SK-N-SH treated with all-trans-retinoic acid at 6 μM for 48 hours (cell line): ENCODE data around the gene PRPF19.

ENCODE experiments used
- ATAC-seq: fragments of 200-7000 bp; cut with Tn5 transposase; 3 replicates; pipeline ENCODE4 v1.9.1; 2020; ENCODE audit warnings: mild to moderate bottlenecking, moderate library complexity
- BACH2 ChIP-seq: fragments of 250-450 bp; sonication (Bioruptor Pico); IDR thresholded peaks from 2 replicates; pipeline ENCODE4 v1.9.0; 2021; ENCODE audit warnings: mild to moderate bottlenecking, borderline replicate concordance
- CREB5 ChIP-seq: fragments of 250-450 bp; sonication (Bioruptor Pico); IDR thresholded peaks from 2 replicates; pipeline ENCODE4 v1.5.1; 2020; ENCODE audit warnings: low read depth, mild to moderate bottlenecking, moderate library complexity
- CSDC2 ChIP-seq: fragments of 250-450 bp; sonication (Bioruptor Pico); IDR thresholded peaks from 2 replicates; pipeline ENCODE4 v1.5.0; 2020; ENCODE audit warnings: mild to moderate bottlenecking, moderate library complexity
- CSRNP3 ChIP-seq: fragments of 250-450 bp; sonication (Bioruptor Pico); IDR thresholded peaks from 2 replicates; pipeline ENCODE4 v1.5.1; 2021; ENCODE audit warnings: mild to moderate bottlenecking, moderate library complexity
- ISL1 ChIP-seq: fragments of 250-450 bp; sonication (Bioruptor Pico); IDR thresholded peaks from 2 replicates; pipeline ENCODE4 v2.1.2; 2022; ENCODE audit warnings: mild to moderate bottlenecking, moderate library complexity
- OSR1 ChIP-seq: fragments of 250-450 bp; sonication (Bioruptor Pico); IDR thresholded peaks from 2 replicates; pipeline ENCODE4 v1.8.0; 2022; ENCODE audit warnings: moderate library complexity, mild to moderate bottlenecking, inconsistent platforms
- PATZ1 ChIP-seq: fragments of 250-450 bp; sonication (Bioruptor Pico); IDR thresholded peaks from 2 replicates; pipeline ENCODE4 v1.8.0; 2020; ENCODE audit warnings: mild to moderate bottlenecking, moderate library complexity, borderline replicate concordance
- POU6F1 ChIP-seq: fragments of 250-450 bp; sonication (Bioruptor Pico); IDR thresholded peaks from 2 replicates; pipeline ENCODE4 v1.8.0; 2021; ENCODE audit warnings: low read depth, mild to moderate bottlenecking, moderate library complexity, borderline replicate concordance
- PPARA ChIP-seq: fragments of 250-450 bp; sonication (Bioruptor Pico); IDR thresholded peaks from 2 replicates; pipeline ENCODE4 v1.5.0; 2020; ENCODE audit warnings: mild to moderate bottlenecking, borderline replicate concordance
- RARB ChIP-seq: fragments of 250-450 bp; sonication (Bioruptor Pico); IDR thresholded peaks from 2 replicates; pipeline ENCODE4 v1.8.0; 2021; ENCODE audit warnings: mild to moderate bottlenecking, moderate library complexity
- SNAI2 ChIP-seq: fragments of 250-450 bp; sonication (Bioruptor Pico); IDR thresholded peaks from 2 replicates; pipeline ENCODE4 v1.5.0; 2020; ENCODE audit warnings: mild to moderate bottlenecking, moderate library complexity
- TCF4 ChIP-seq: fragments of 250-450 bp; sonication (Bioruptor Pico); IDR thresholded peaks from 2 replicates; pipeline ENCODE4 v1.8.0; 2021; ENCODE audit warnings: mild to moderate bottlenecking, moderate library complexity, borderline replicate concordance
- TSHZ2 ChIP-seq: fragments of 250-450 bp; sonication (Bioruptor Pico); IDR thresholded peaks from 2 replicates; pipeline ENCODE4 v1.5.0; 2020; ENCODE audit warnings: mild to moderate bottlenecking, moderate library complexity
- ZC3H10 ChIP-seq: fragments of 250-450 bp; sonication (Bioruptor Pico); IDR thresholded peaks from 2 replicates; pipeline ENCODE4 v1.5.1; 2021; ENCODE audit warnings: mild to moderate bottlenecking, moderate library complexity
- ZFP3 ChIP-seq: fragments of 250-450 bp; sonication (Bioruptor Pico); IDR thresholded peaks from 2 replicates; pipeline ENCODE4 v1.5.0; 2020; ENCODE audit warnings: mild to moderate bottlenecking, moderate library complexity
- ZFP30 ChIP-seq: fragments of 450-650 bp; formaldehyde crosslinking; IDR thresholded peaks from 2 replicates; pipeline ENCODE4 v1.5.0; 2022; ENCODE audit warnings: mild to moderate bottlenecking, moderate library complexity
- ZNF565 ChIP-seq: fragments of 450-650 bp; formaldehyde crosslinking; conservative IDR thresholded peaks from 2 replicates; pipeline ENCODE4 v1.5.0; 2020; ENCODE audit warnings: low read depth, mild to moderate bottlenecking, moderate library complexity
- ZNF70 ChIP-seq: fragments of 450-650 bp; formaldehyde crosslinking; IDR thresholded peaks from 2 replicates; pipeline ENCODE4 v1.5.0; 2020; ENCODE audit warnings: mild to moderate bottlenecking, moderate library complexity
- ZNF8 ChIP-seq: fragments of 450-650 bp; formaldehyde crosslinking; IDR thresholded peaks from 2 replicates; pipeline ENCODE4 v1.5.0; 2020; ENCODE audit warnings: mild to moderate bottlenecking, moderate library complexity

PRPF19 gene

GRCh38 chr11:60951606-60951903 lies 45.2 kb upstream of the PRPF19 start:
- ATAC-seq = no peak
- TF ChIP-seq ISL1 (CRISPR knock-in tag) (no peak), RARB (no peak), ZFP3 (no peak), ZC3H10 (CRISPR knock-in tag) (no peak), CSRNP3 (CRISPR knock-in tag) (no peak), OSR1 (CRISPR knock-in tag) (no peak), BACH2 (CRISPR knock-in tag) (no peak), CREB5 (CRISPR knock-in tag) (no peak), CSDC2 (CRISPR knock-in tag) (no peak), PPARA (CRISPR knock-in tag) (no peak)
- TF ChIP-seq, all 23 proteins: peak for 0

- no peak for ATAC-seq
- TF ChIP-seq PPARA (CRISPR knock-in tag) (no peak), ZC3H10 (CRISPR knock-in tag) (no peak), ZNF8 (no peak), CSRNP3 (CRISPR knock-in tag) (no peak), ZFP30 (CRISPR knock-in tag) (no peak), ZNF565 (CRISPR knock-in tag) (no peak), RARB (no peak)
Observed at GRCh38 chr11:60950933-60951605, 44.7 kb upstream of the PRPF19 start.

- no peak for TF ChIP-seq TSHZ2 (CRISPR knock-in tag)
- ATAC-seq = no peak
Observed at GRCh38 chr11:60950024-60950423, 43.6 kb upstream of the PRPF19 start.

GRCh38 chr11:60948250-60948649 lies 41.9 kb upstream of the PRPF19 start:
- no peak for ATAC-seq
- TF ChIP-seq ZNF8 (no peak), CSRNP3 (CRISPR knock-in tag) (no peak), ZC3H10 (CRISPR knock-in tag) (no peak), RARB (no peak), ZNF565 (CRISPR knock-in tag) (no peak), ZNF70 (CRISPR knock-in tag) (no peak), CSDC2 (CRISPR knock-in tag) (no peak), OSR1 (CRISPR knock-in tag) (no peak)

- no peak for ATAC-seq
- TF ChIP-seq PATZ1 (no peak), SNAI2 (CRISPR knock-in tag) (no peak), BACH2 (CRISPR knock-in tag) (no peak), OSR1 (CRISPR knock-in tag) (no peak), POU6F1 (no peak), PPARA (CRISPR knock-in tag) (no peak), TCF4 (no peak), ZC3H10 (CRISPR knock-in tag) (no peak), ZNF565 (CRISPR knock-in tag) (no peak), CSRNP3 (CRISPR knock-in tag) (no peak), ZFP30 (CRISPR knock-in tag) (no peak)
Observed at GRCh38 chr11:60947700-60948099, 41.3 kb upstream of the PRPF19 start.
